Heart right ventricle (tissue), 16 donors: Measurements from ENCODE around the gene KIR3DL1. TPM values are rescaled to one million over a fixed set of nuclear protein-coding genes. Genes with fewer than 3 reads are reported as not detected.

Experiments used
- ATAC-seq, 8 donors: fragments of 200-7000 bp; cut with Tn5 transposase; one replicate each; pipeline ENCODE4 v1.9.1; 2020; ENCODE audit warnings: mild to moderate bottlenecking in 8 of 8, moderate library complexity in 8 of 8, moderate number of reproducible peaks in 1 of 8
- DNase-seq, 2 donors: peaks; one replicate each; pipeline ENCODE4 v3.0.0-alpha.2; 2020
- H3K27ac ChIP-seq, 10 donors: fragments of 200-600 bp; sonication (generic) in 2 of 10; one replicate each; pipeline versions ENCODE4 v1.5.0 to v1.8.0; 2020 to 2022; ENCODE audit warnings: mild to moderate bottlenecking in 3 of 10
- H3K27me3 ChIP-seq, 7 donors: fragments of 200-600 bp; one replicate each; pipeline ENCODE4 v1.8.0; 2021 to 2022; ENCODE audit warnings: mild to moderate bottlenecking in 2 of 7
- H3K36me3 ChIP-seq, 9 donors: fragments of 200-600 bp; sonication (generic) in 1 of 9; one replicate each; pipeline versions ENCODE4 v1.5.0 to v1.8.0; 2020 to 2022; ENCODE audit warnings: mild to moderate bottlenecking in 2 of 9
- H3K4me1 ChIP-seq, 9 donors: fragments of 200-600 bp; sonication (generic) in 1 of 9; one replicate each; pipeline versions ENCODE4 v1.5.0 to v1.8.0; 2020 to 2022; ENCODE audit warnings: mild to moderate bottlenecking in 4 of 9
- H3K4me3 ChIP-seq, 10 donors: fragments of 200-600 bp; sonication (generic) in 2 of 10; one replicate each; pipeline versions ENCODE4 v1.5.0 to v1.8.0; 2020 to 2022; ENCODE audit warnings: mild to moderate bottlenecking in 7 of 10, moderate library complexity in 2 of 10
- H3K9me3 ChIP-seq, 11 donors: fragments of 200-600 bp in 10 of 11; sonication (generic) in 2 of 11; one replicate each; pipeline versions ENCODE4 v1.5.0 to v1.8.0; 2013 to 2022; ENCODE audit warnings: mild to moderate bottlenecking in 2 of 11, control low read depth in 1 of 11, moderate library complexity in 1 of 11
- WGBS, 2 donors: extraction: QIAGEN DNeasy Blood & Tissue Kit; methylation state at CpG; one replicate each; pipeline ENCODE4 v1.1.7; 2013; ENCODE audit warnings: inconsistent platforms in 1 of 2; 5-methylcytosine and 5-hydroxymethylcytosine counted together
- intact Hi-C, 10 donors: fragments of 100-400 bp; cut with DNase I; formaldehyde crosslinking; loops; one replicate each; pipeline versions ENCODE4 v1.11.1 to v1.14.2; 2022
- polyA plus RNA-seq, 2 donors: library from polyadenylated mRNA; stranded (reverse); fragments of 200-250 nt; gene quantifications; one replicate each; pipeline ENCODE4 v1.2.3, GENCODE V29; 2013
- total RNA-seq, 10 donors: library from RNA; stranded (reverse); fragmentation: NEBNext Ultra II Directional in 3 of 10; extraction: Animal tissue kit (Norgen Biotek cat#: 25700) in 3 of 10; gene quantifications; one replicate each; pipeline versions ENCODE4 v1.2.1 to v1.2.4, GENCODE V29; 2021 to 2023
- TF ChIP-seq, protein P1 (sequence below), 9 donors: fragments of 200-600 bp; sonication (generic) in 2 of 9; IDR thresholded peaks; one replicate each; pipeline versions ENCODE4 v1.5.0 to v1.8.0; 2021 to 2022; ENCODE audit warnings: antibody characterized with exemption in 9 of 9, mild to moderate bottlenecking in 5 of 9, moderate library complexity in 1 of 9
- donor health status: Arrhythmogenic right ventricular cardiomyopathy.
- donor health status: ischemic (EF 13 %, LVEDD 7.1; RV severe dilation, severe dysfunction).
- donor health status: healthy with polysubstance abuse.
- donor health status: DM: no; HTN: yes; CAD: no.
- donor health status: DM: no; HTN: no; CAD: no.
- donor health status: ischemic (EF 25% LVEDD 6.9; RV normal size, moderate dysfunction).
- donor health status: ischemic (EF 25% LVEDD 5.7; RV mildly dilated, moderate dysfunction).
- donor health status: healthy.
- donor health status: DM: yes; HTN: yes; CAD: no.
- donor health status: Ischemic cardiomyopathy.
- donor health status: ischemic (EF 35%, LVEDD 5.7; RV mildly dilated, moderate dysfunction).
- donor health status: nonischemic (EF 11% LVEDD 7.7; RV severe dilation, severe dysfunction).
- donor health status: DM: yes; HTN: yes; CAD: no.
- donor health status: PGD.
- donor health status: ischemic (EF 29% LVEDD 5.4; RV normal size, mild dysfunction).
- donor health status: nonischemic (EF 23%, LVEDD 6.1; RV moderate dilation, normal function).

The KIR3DL1 gene
- total and polyA plus RNA-seq, 12 donors, result 0.13 to 0.90 (median 0.14) TPM; not detected in 9

DNA sequence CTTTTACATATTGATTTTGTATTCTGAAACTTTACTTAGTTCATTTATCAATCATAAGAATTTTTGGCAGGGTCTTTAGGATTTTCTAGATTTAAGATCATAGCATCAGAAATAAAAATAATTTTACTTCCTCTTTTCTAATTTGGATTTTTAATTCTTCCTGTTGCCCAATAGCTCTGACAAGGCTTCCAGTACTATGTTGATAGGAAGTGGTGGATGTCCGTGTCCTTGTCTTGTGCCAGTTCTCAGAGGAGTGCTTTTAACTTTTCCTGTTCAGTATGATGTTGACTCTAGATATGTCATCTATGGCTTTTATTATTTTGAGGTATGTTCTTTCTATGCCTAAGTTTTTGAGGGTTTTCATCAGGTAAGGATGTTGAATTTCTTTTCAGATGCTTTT lies 20.5 kb upstream of the KIR3DL1 start:
- H3K27me3 ChIP-seq, result peaks cover 0 to 7% (median 0%) of the 10 kb centered on the region in 7 donors
- ATAC-seq (no peak), DNase-seq (no peak)
- TF ChIP-seq, protein P1, sequence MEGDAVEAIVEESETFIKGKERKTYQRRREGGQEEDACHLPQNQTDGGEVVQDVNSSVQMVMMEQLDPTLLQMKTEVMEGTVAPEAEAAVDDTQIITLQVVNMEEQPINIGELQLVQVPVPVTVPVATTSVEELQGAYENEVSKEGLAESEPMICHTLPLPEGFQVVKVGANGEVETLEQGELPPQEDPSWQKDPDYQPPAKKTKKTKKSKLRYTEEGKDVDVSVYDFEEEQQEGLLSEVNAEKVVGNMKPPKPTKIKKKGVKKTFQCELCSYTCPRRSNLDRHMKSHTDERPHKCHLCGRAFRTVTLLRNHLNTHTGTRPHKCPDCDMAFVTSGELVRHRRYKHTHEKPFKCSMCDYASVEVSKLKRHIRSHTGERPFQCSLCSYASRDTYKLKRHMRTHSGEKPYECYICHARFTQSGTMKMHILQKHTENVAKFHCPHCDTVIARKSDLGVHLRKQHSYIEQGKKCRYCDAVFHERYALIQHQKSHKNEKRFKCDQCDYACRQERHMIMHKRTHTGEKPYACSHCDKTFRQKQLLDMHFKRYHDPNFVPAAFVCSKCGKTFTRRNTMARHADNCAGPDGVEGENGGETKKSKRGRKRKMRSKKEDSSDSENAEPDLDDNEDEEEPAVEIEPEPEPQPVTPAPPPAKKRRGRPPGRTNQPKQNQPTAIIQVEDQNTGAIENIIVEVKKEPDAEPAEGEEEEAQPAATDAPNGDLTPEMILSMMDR (IDR thresholded peaks at IDR 0.05), result no peak
- H3K4me3 ChIP-seq, result no peak overlapping the region
- intact Hi-C loops, result no loop called here
- 39 to 46% methylated on average over 1 of the region's 1 CpG for whole genome bisulfite sequencing, 2 donors
- H3K27ac ChIP-seq, result no peak overlapping the region
- H3K36me3 ChIP-seq, result no peaks in the 10 kb centered on the region
- peaks cover 0 to 9% (median 0%) of the 10 kb centered on the region in 11 donors for H3K9me3 ChIP-seq
- peaks cover 0 to 25% (median 0%) of the 10 kb centered on the region in 9 donors for H3K4me1 ChIP-seq

DNA sequence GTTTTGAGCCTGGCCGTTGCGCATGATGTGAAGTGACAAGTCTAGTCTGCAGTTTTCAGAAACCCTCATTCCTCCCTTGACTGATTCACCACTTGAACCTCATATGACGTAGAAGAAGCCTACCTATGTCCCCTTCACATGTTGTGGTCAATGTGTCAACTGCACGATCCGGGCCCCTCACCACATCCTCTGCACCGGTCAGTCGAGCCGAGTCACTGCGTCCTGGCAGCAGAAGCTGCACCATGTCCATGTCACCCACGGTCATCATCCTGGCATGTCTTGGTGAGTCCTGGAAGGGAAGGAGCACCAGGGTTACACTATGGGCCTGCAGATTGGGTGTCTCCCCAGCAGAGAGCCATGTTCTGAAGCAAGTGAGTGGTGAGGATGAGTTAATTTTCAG lies 12.9 kb upstream of the KIR3DL1 start, which contains the start of gene KIR2DL4:
KIR2DL4 (plus strand) TSS at position 201 of the 400 bp plus-strand sequence; CDS start at position 243, 42 bp downstream.
- ATAC-seq (no peak), DNase-seq (no peak)
- WGBS, 2 donors, result 81 to 86% methylated on average over 10 of the region's 10 CpGs
- TF ChIP-seq, protein P1 (IDR thresholded peaks at IDR 0.05), result no peak
- Histone ChIP-seq H3K36me3 (no peaks in the 10 kb centered on the region), H3K4me1 (no peaks in the 10 kb centered on the region), H3K27ac (no peak within 1 kb of the TSS), H3K27me3 (peaks cover 0 to 12% (median 7%) of the 10 kb centered on the region in 7 donors), H3K9me3 (peaks cover 0 to 9% (median 0%) of the 10 kb centered on the region in 11 donors), H3K4me3 (no peak within 1 kb of the TSS)
- intact Hi-C loops, result no loop called here

DNA sequence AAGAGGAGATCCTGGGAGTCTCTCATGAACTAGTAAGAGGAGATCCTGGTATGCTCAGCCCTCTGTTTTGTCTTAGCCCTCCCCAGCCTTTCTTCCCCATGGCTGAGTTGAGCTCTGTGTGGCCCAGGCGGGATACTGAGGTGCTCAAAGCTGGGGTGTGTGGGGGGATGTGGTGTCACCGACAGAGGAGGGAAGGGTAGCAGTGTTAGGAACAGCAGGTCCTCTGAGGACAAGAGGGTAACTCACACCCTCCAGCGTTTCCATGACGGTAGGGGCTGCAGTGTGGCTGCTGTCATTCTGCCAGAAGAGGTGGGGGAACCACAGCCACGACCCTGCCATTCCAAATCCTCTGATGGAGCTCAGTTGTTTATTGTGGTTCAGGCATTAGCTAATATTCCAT lies 12.2 kb upstream of the KIR3DL1 start:
- DNase-seq, result no peak

DNA sequence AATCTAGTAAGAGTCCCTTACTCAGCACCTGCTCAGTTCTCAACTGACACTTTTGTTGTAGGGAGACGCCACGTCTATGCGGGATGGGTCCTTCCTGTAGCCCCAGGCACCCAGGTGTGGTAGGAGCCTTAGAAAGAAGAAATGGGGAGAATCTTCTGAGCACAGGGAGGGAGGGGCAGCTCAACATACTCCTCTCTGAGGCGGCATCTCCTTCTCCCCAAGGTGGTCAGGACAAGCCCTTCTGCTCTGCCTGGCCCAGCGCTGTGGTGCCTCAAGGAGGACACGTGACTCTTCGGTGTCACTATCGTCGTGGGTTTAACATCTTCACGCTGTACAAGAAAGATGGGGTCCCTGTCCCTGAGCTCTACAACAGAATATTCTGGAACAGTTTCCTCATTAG lies 11.7 kb upstream of the KIR3DL1 start:
- Histone ChIP-seq H3K27ac (no peak overlapping the region), H3K4me3 (no peak overlapping the region), H3K9me3 (peaks cover 0 to 5% (median 0%) of the 10 kb centered on the region in 11 donors), H3K36me3 (no peaks in the 10 kb centered on the region), H3K27me3 (peaks cover 0 to 12% (median 6%) of the 10 kb centered on the region in 7 donors), H3K4me1 (no peaks in the 10 kb centered on the region)
- 87% methylated on average over 10 of the region's 10 CpGs for WGBS, 2 donors
- ATAC-seq (no peak), DNase-seq (no peak)
- TF ChIP-seq, protein P1 (IDR thresholded peaks at IDR 0.05), result no peak
- intact Hi-C loops, result no loop called here

More for the DNA sequence above, 12.2 kb upstream of the KIR3DL1 start:
- intact Hi-C loops, result no loop called here
- Histone ChIP-seq H3K9me3 (peaks cover 0 to 9% (median 0%) of the 10 kb centered on the region in 11 donors), H3K36me3 (no peaks in the 10 kb centered on the region), H3K4me1 (no peaks in the 10 kb centered on the region), H3K4me3 (no peak overlapping the region), H3K27ac (no peak overlapping the region), H3K27me3 (peaks cover 0 to 12% (median 7%) of the 10 kb centered on the region in 7 donors)
- TF ChIP-seq, protein P1 (IDR thresholded peaks at IDR 0.05), result no peak
- ATAC-seq, result no peak
- 46 to 54% methylated on average over 5 of the region's 5 CpGs for WGBS, 2 donors
